Smooth muscle cell (in vitro differentiated cells): ENCODE data around the gene DTNB. TPM values are rescaled to one million over a fixed set of nuclear protein-coding genes. Genes with fewer than 3 reads are reported as not detected.

Experiments used
- DNase-seq: peaks from one replicate; lab custom pipeline; 2025; ENCODE audit not compliant: unreplicated experiment; lab: John Stamatoyannopoulos, UW
- H2AFZ ChIP-seq: fragments of 200-600 bp; sonication (generic); 2 replicates; pipeline ENCODE4 v1.6.0; 2016; ENCODE audit warnings: antibody characterized with exemption, low read depth, mild to moderate bottlenecking
- H3F3A ChIP-seq: fragments of 200-600 bp; sonication (generic); 2 replicates; pipeline ENCODE4 v1.6.0; 2017; ENCODE audit warnings: antibody characterized with exemption, low read depth
- H3K27ac ChIP-seq: fragments of 200-600 bp; sonication (generic); 2 replicates; pipeline ENCODE4 v1.5.1; 2016; ENCODE audit warnings: low read depth, mild to moderate bottlenecking
- H3K27me3 ChIP-seq: fragments of 200-600 bp; sonication (generic); 2 replicates; pipeline ENCODE4 v1.6.1; 2016; ENCODE audit warnings: low read depth, mild to moderate bottlenecking
- H3K36me3 ChIP-seq: fragments of 200-600 bp; sonication (generic); 2 replicates; pipeline ENCODE4 v1.5.1; 2016; ENCODE audit warnings: low read depth
- H3K4me1 ChIP-seq: fragments of 200-600 bp; sonication (generic); 2 replicates; pipeline ENCODE4 v1.5.1; 2016; ENCODE audit warnings: low read depth
- H3K4me2 ChIP-seq: fragments of 200-600 bp; sonication (generic); 2 replicates; pipeline ENCODE4 v1.6.0; 2016; ENCODE audit warnings: mild to moderate bottlenecking
- H3K4me3 ChIP-seq: fragments of 200-600 bp; sonication (generic); 2 replicates; pipeline ENCODE4 v1.5.1; 2016; ENCODE audit warnings: mild to moderate bottlenecking
- H3K79me2 ChIP-seq: fragments of 200-600 bp; sonication (generic); 2 replicates; pipeline ENCODE4 v1.6.0; 2016; ENCODE audit warnings: low read depth, mild to moderate bottlenecking
- H3K9ac ChIP-seq: fragments of 200-600 bp; sonication (generic); 2 replicates; pipeline ENCODE4 v1.6.0; 2016; ENCODE audit warnings: low read depth
- H3K9me3 ChIP-seq: fragments of 200-600 bp; sonication (generic); replicated peaks from 2 replicates; pipeline ENCODE4 v1.5.1; 2016; ENCODE audit warnings: low read depth
- H4K20me1 ChIP-seq: fragments of 200-600 bp; sonication (generic); 2 replicates; pipeline ENCODE4 v1.6.0; 2016; ENCODE audit warnings: low read depth
- CTCF ChIP-seq: fragments of 200-600 bp; sonication (generic); IDR thresholded peaks from 2 replicates; pipeline ENCODE4 v1.5.1; 2017; ENCODE audit warnings: borderline replicate concordance, mild to moderate bottlenecking, antibody characterized with exemption; ENCODE audit not compliant: insufficient read depth, poor library complexity, severe bottlenecking
- WGBS: methylation state at CpG from one replicate; pipeline ENCODE4 v1.1.7; 2016; ENCODE audit warnings: low lambda C conversion rate; 5-methylcytosine and 5-hydroxymethylcytosine counted together
- polyA plus RNA-seq: library from polyadenylated mRNA; unstranded; fragments of >200 nt; fragmentation: Nextera tagmentation; extraction: Ambion mirVana; gene quantifications from 2 replicates; pipeline ENCODE4 v1.2.1, GENCODE V29; 2016
- total RNA-seq: library from RNA; depleted of rRNA; stranded (reverse); fragments of >200 nt; gene quantifications from 2 replicates; pipeline ENCODE4 v1.2.3, GENCODE V29; 2014

DTNB gene
- total and polyA plus RNA-seq, 2 experiments from 2014 or later, result 4.9 to 5.4 TPM

- WGBS, result 29% methylated on average over 6 of the region's 6 CpGs
- DNase-seq, result no peak
- Histone ChIP-seq H3K9me3 (no peaks in the 10 kb centered on the region), H3K27me3 (no peaks in the 10 kb centered on the region), H2AFZ (no peak overlapping the region), H3K4me1 (peaks cover 12% of the 10 kb centered on the region), H3K4me2 (peak overlapping the region; percentile 65), H3K79me2 (no peaks in the 10 kb centered on the region), H4K20me1 (no peaks in the 10 kb centered on the region), H3F3A (peaks cover 21% of the 10 kb centered on the region), H3K9ac (peak overlapping the region; percentile 42), H3K4me3 (peak overlapping the region; percentile 3), H3K27ac (peak overlapping the region; percentile 76), H3K36me3 (no peaks in the 10 kb centered on the region)
- TF ChIP-seq CTCF, result no peak
Observed at GRCh38 chr2:25491003-25491696, 182.2 kb downstream of the DTNB start.

GRCh38 chr2:25490217-25490616, 183.2 kb downstream of the DTNB start:
- Histone ChIP-seq H3K79me2 (no peaks in the 10 kb centered on the region), H3K36me3 (no peaks in the 10 kb centered on the region), H3K27ac (peak overlapping the region; percentile 76), H3K9me3 (no peaks in the 10 kb centered on the region), H4K20me1 (no peaks in the 10 kb centered on the region), H3K4me3 (no peak overlapping the region), H3K4me2 (peak overlapping the region; percentile 52), H3F3A (peaks cover 21% of the 10 kb centered on the region), H3K9ac (no peak overlapping the region), H2AFZ (no peak overlapping the region), H3K27me3 (no peaks in the 10 kb centered on the region), H3K4me1 (peaks cover 12% of the 10 kb centered on the region)
- WGBS, result 95% methylated on average over 3 of the region's 3 CpGs
- no peak for DNase-seq
- no peak for TF ChIP-seq CTCF

GRCh38 chr2:25489631-25490030, 183.7 kb downstream of the DTNB start:
- Histone ChIP-seq H3F3A (peaks cover 21% of the 10 kb centered on the region), H2AFZ (no peak overlapping the region), H3K27ac (no peak overlapping the region), H4K20me1 (no peaks in the 10 kb centered on the region), H3K4me3 (no peak overlapping the region), H3K27me3 (no peaks in the 10 kb centered on the region), H3K4me2 (no peak overlapping the region), H3K9me3 (no peaks in the 10 kb centered on the region), H3K4me1 (peaks cover 12% of the 10 kb centered on the region), H3K9ac (no peak overlapping the region), H3K79me2 (no peaks in the 10 kb centered on the region), H3K36me3 (no peaks in the 10 kb centered on the region)
- TF ChIP-seq CTCF, result no peak
- 100% methylated on average over 1 of the region's 1 CpG for WGBS
- no peak for DNase-seq

- H3F3A ChIP-seq, result peaks cover 7% of the 10 kb centered on the region
- peaks cover 4% of the 10 kb centered on the region for H3K4me1 ChIP-seq
- no peaks in the 10 kb centered on the region for H3K27me3 ChIP-seq
- no peaks in the 10 kb centered on the region for H3K79me2 ChIP-seq
- no peak overlapping the region for H3K9ac ChIP-seq
- H2AFZ ChIP-seq, result no peak overlapping the region
- 95% methylated on average over 2 of the region's 2 CpGs for WGBS
- H4K20me1 ChIP-seq, result no peaks in the 10 kb centered on the region
- no peak overlapping the region for H3K27ac ChIP-seq
- H3K9me3 ChIP-seq, result no peaks in the 10 kb centered on the region
- no peak for DNase-seq
- H3K4me3 ChIP-seq, result no peak overlapping the region
- TF ChIP-seq CTCF, result no peak
- H3K4me2 ChIP-seq, result no peak overlapping the region
- H3K36me3 ChIP-seq, result no peaks in the 10 kb centered on the region
Observed at GRCh38 chr2:25483607-25484266, 189.6 kb downstream of the DTNB start.
